OCI-LY7 (cell line): ENCODE results near the gene FOXJ2. TPM values are rescaled to one million over a fixed set of nuclear protein-coding genes. Genes with fewer than 3 reads are reported as not detected.
A peak's percentile ranks its signal among the peaks of the same experiment; 100 is the strongest.
"Not testable (repeated sequence)": the region's sequence is repeated elsewhere in the genome, so short reads cannot be mapped to it uniquely, and the experiment has no call there.

Experiments
- BruUV-seq: library from RNA; stranded (reverse); fragments of 400-500 nt; replicated peaks from 2 replicates; lab custom pipeline; 2021; lab: Mats Ljungman, UMichigan
- CTCF ChIA-PET: fragments of 300-600 bp; sonication (Branson Sonifier 250); formaldehyde crosslinking; loops from one replicate; lab custom pipeline; 2022; ENCODE audit warnings: antibody characterized with exemption; ENCODE audit not compliant: unreplicated experiment; lab: Charles Lee
- POLR2A ChIA-PET: fragments of 300-600 bp; sonication (Branson Sonifier 250); formaldehyde crosslinking; loops from one replicate; lab custom pipeline; 2022; ENCODE audit warnings: antibody characterized with exemption; lab: Charles Lee
- DNase-seq: peaks from one replicate; pipeline ENCODE4 v3.0.0-alpha.2; 2015; ENCODE audit warnings: low spot score
- H2AFZ ChIP-seq: fragments of 200-600 bp; sonication (generic), shearing (Covaris generic); 2 replicates; pipeline ENCODE4 v1.6.1; 2014; ENCODE audit warnings: mild to moderate bottlenecking, antibody characterized with exemption, low read length, moderate library complexity
- H3K27ac ChIP-seq: fragments of 200-600 bp; sonication (generic); 2 replicates; pipeline ENCODE4 v1.5.1; 2014; ENCODE audit warnings: mixed run types, low read depth, mild to moderate bottlenecking, moderate library complexity, low read length, inconsistent platforms; ENCODE audit not compliant: poor library complexity, severe bottlenecking
- H3K36me3 ChIP-seq: fragments of 200-600 bp; sonication (generic); 2 replicates; pipeline ENCODE4 v1.6.1; 2014; ENCODE audit warnings: mild to moderate bottlenecking, antibody characterized with exemption, low read length, moderate library complexity, mixed read lengths; ENCODE audit not compliant: insufficient read depth
- H3K4me1 ChIP-seq: fragments of 200-600 bp; sonication (generic); 2 replicates; pipeline ENCODE4 v1.5.1; 2014; ENCODE audit warnings: mild to moderate bottlenecking, low read length; ENCODE audit not compliant: insufficient read depth, poor library complexity, severe bottlenecking
- H3K4me2 ChIP-seq: fragments of 200-600 bp; sonication (generic); 2 replicates; pipeline ENCODE4 v1.6.1; 2014; ENCODE audit warnings: mild to moderate bottlenecking, low read length
- H3K4me3 ChIP-seq: fragments of 200-600 bp; sonication (generic); 2 replicates; pipeline ENCODE4 v1.5.1; 2014; ENCODE audit warnings: mild to moderate bottlenecking, low read depth, low read length; ENCODE audit not compliant: poor library complexity, severe bottlenecking
- H3K79me2 ChIP-seq: fragments of 200-600 bp; sonication (generic); 2 replicates; pipeline ENCODE4 v1.6.1; 2016; ENCODE audit warnings: low read depth, mild to moderate bottlenecking, low read length, moderate library complexity, mixed read lengths; ENCODE audit not compliant: insufficient read depth
- H3K9me2 ChIP-seq: fragments of 200-600 bp; sonication (generic); 2 replicates; pipeline ENCODE4 v1.6.1; 2016; ENCODE audit warnings: mild to moderate bottlenecking, low read length, mixed read lengths; ENCODE audit not compliant: insufficient read depth
- H3K9me3 ChIP-seq: fragments of 200-600 bp; sonication (generic); 2 replicates; pipeline ENCODE4 v1.6.1; 2014; ENCODE audit warnings: mild to moderate bottlenecking, mixed run types, low read length, mixed read lengths
- H4K20me1 ChIP-seq: fragments of 200-600 bp; sonication (generic); 2 replicates; pipeline ENCODE4 v1.6.1; 2014; ENCODE audit warnings: mild to moderate bottlenecking, antibody characterized with exemption, low read length, moderate library complexity, mixed read lengths; ENCODE audit not compliant: insufficient read depth
- CTCF ChIP-seq: fragments of 200-600 bp; sonication (generic); conservative IDR thresholded peaks from 2 replicates; pipeline ENCODE4 v1.5.1; 2014; ENCODE audit warnings: mild to moderate bottlenecking, antibody characterized with exemption, low read length, moderate library complexity, mixed read lengths
- EZH2phosphoT487 ChIP-seq: fragments of 200-600 bp; sonication (generic); IDR thresholded peaks from 2 replicates; pipeline ENCODE4 v1.6.1; 2018; ENCODE audit warnings: low read depth, borderline replicate concordance, mild to moderate bottlenecking, mixed run types, antibody characterized with exemption, low read length, moderate library complexity, mixed read lengths
- intact Hi-C: fragments of 100-400 bp; cut with micrococcal nuclease; formaldehyde crosslinking; loops from one replicate; pipeline ENCODE4 v1.10.0; 2022; ENCODE audit not compliant: unreplicated experiment
- total RNA-seq, 2 experiments: library from RNA; depleted of rRNA in 1 of 2; stranded (reverse); fragments of >200 nt in 1 of 2; shearing (Covaris generic) in 1 of 2; gene quantifications; 2 replicates each; pipeline ENCODE4 v1.2.3, GENCODE V29; 2014 to 2022

The FOXJ2 gene
- total RNA-seq, 2 experiments from 2014 or later, result 5.7 to 9.3 TPM

GRCh38 chr12:8011331-8011730 lies 21.2 kb upstream of the FOXJ2 start:
- ChIA-PET POLR2A (no interaction called here), CTCF (no interaction called here)
- H2AFZ ChIP-seq, result no peak overlapping the region
- TF ChIP-seq CTCF, result no peak
- no peak for TF ChIP-seq EZH2phosphoT487
- H3K9me2 ChIP-seq, result no peaks in the 10 kb centered on the region
- H3K27ac ChIP-seq, result no peak overlapping the region
- H3K79me2 ChIP-seq, result no peaks in the 10 kb centered on the region
- no peak overlapping the region for H3K4me2 ChIP-seq
- H3K36me3 ChIP-seq, result no peaks in the 10 kb centered on the region
- intact Hi-C loops, result no loop called here
- no peak for DNase-seq
- no peaks in the 10 kb centered on the region for H3K9me3 ChIP-seq
- no peaks in the 10 kb centered on the region for H3K4me1 ChIP-seq
- no peak overlapping the region for H3K4me3 ChIP-seq
- BruUV-seq, result no TSS peak
- H4K20me1 ChIP-seq, result no peaks in the 10 kb centered on the region

GRCh38 chr12:8012651-8013309 lies 19.7 kb upstream of the FOXJ2 start:
- H3K4me1 ChIP-seq, result peaks cover 8% of the 10 kb centered on the region
- intact Hi-C loops, result no loop called here
- H2AFZ ChIP-seq, result no peak overlapping the region
- DNase-seq, result no peak
- no peaks in the 10 kb centered on the region for H3K79me2 ChIP-seq
- CTCF ChIA-PET, result no interaction called here
- H3K9me3 ChIP-seq, result no peaks in the 10 kb centered on the region
- no peak overlapping the region for H3K4me2 ChIP-seq
- BruUV-seq, result no TSS peak
- POLR2A ChIA-PET, result no interaction called here
- H4K20me1 ChIP-seq, result no peaks in the 10 kb centered on the region
- H3K9me2 ChIP-seq, result no peaks in the 10 kb centered on the region
- H3K27ac ChIP-seq, result no peak overlapping the region
- no peak overlapping the region for H3K4me3 ChIP-seq
- no peaks in the 10 kb centered on the region for H3K36me3 ChIP-seq
- no peak for TF ChIP-seq EZH2phosphoT487
- no peak for TF ChIP-seq CTCF

GRCh38 chr12:8014836-8015235 lies 17.7 kb upstream of the FOXJ2 start:
- TF ChIP-seq EZH2phosphoT487 (no peak), CTCF (no peak)
- BruUV-seq, result no TSS peak
- Histone ChIP-seq H3K4me1 (peaks cover 23% of the 10 kb centered on the region), H3K9me2 (no peaks in the 10 kb centered on the region), H3K27ac (no peak overlapping the region), H2AFZ (no peak overlapping the region), H3K79me2 (no peaks in the 10 kb centered on the region), H3K36me3 (no peaks in the 10 kb centered on the region), H3K4me2 (no peak overlapping the region), H4K20me1 (no peaks in the 10 kb centered on the region), H3K9me3 (no peaks in the 10 kb centered on the region), H3K4me3 (no peak overlapping the region)
- no peak for DNase-seq
- ChIA-PET POLR2A (interaction anchor here (0.6 kb wide), 1 partner anchor 1387 kb away, joined by 7 read pairs; no protein-coding TSS in a partner anchor), CTCF (no interaction called here)
- intact Hi-C loops, result no loop called here

GRCh38 chr12:8018213-8018612 lies 14.3 kb upstream of the FOXJ2 start:
- H3K9me3 ChIP-seq, intact Hi-C loops, H3K27ac ChIP-seq, DNase-seq, CTCF ChIA-PET, H3K79me2 ChIP-seq, H3K9me2 ChIP-seq, BruUV-seq, POLR2A ChIA-PET, H4K20me1 ChIP-seq, H3K36me3 ChIP-seq: not testable (repeated sequence)
- peaks cover 23% of the 10 kb centered on the region for H3K4me1 ChIP-seq
- H3K4me3 ChIP-seq, result peak overlapping the region; percentile 72
- peak overlapping the region; percentile 97; the same call in 1 of the 2 replicates for H2AFZ ChIP-seq
- peak overlapping the region; percentile 91 for H3K4me2 ChIP-seq
